Breast epithelium (tissue), 3 donors: ENCODE results near the gene GYS2.

Source experiments
- POLR2A ChIP-seq: fragments of 450-650 bp; IDR thresholded peaks from one replicate; pipeline ENCODE4 v1.6.1; 2016; ENCODE audit warnings: antibody characterized with exemption, mild to moderate bottlenecking, moderate library complexity
- TF ChIP-seq, protein P1 (sequence below), 3 donors: fragments of 450-650 bp; IDR thresholded peaks; one replicate each; pipeline ENCODE4 v1.5.1; 2016 to 2017; ENCODE audit warnings: antibody characterized with exemption in 3 of 3, mild to moderate bottlenecking in 3 of 3, moderate library complexity in 3 of 3

GRCh38 chr12:21585485-21585884 is 19.2 kb downstream of the GYS2 start:
- TF ChIP-seq POLR2A = no peak
- TF ChIP-seq, protein P1, sequence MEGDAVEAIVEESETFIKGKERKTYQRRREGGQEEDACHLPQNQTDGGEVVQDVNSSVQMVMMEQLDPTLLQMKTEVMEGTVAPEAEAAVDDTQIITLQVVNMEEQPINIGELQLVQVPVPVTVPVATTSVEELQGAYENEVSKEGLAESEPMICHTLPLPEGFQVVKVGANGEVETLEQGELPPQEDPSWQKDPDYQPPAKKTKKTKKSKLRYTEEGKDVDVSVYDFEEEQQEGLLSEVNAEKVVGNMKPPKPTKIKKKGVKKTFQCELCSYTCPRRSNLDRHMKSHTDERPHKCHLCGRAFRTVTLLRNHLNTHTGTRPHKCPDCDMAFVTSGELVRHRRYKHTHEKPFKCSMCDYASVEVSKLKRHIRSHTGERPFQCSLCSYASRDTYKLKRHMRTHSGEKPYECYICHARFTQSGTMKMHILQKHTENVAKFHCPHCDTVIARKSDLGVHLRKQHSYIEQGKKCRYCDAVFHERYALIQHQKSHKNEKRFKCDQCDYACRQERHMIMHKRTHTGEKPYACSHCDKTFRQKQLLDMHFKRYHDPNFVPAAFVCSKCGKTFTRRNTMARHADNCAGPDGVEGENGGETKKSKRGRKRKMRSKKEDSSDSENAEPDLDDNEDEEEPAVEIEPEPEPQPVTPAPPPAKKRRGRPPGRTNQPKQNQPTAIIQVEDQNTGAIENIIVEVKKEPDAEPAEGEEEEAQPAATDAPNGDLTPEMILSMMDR (IDR thresholded peaks at IDR 0.05) = no peak
